Activated B cell treated with CpG ODN at 0.5 μM for 24 hours (primary cell): ENCODE results near the gene WFDC9. TPM values are rescaled to one million over a fixed set of nuclear protein-coding genes. Genes with fewer than 3 reads are reported as not detected.

Experiments used
- ATAC-seq: fragments of 200-7000 bp; cut with Tn5 transposase; one replicate; pipeline ENCODE4 v1.10.0; 2021; ENCODE audit warnings: low read depth, mild to moderate bottlenecking, moderate library complexity
- CTCF ChIA-PET: fragments of 350-600 bp; sonication (Branson Sonifier 250); formaldehyde crosslinking; loops from one replicate; lab custom pipeline; 2021; ENCODE audit warnings: antibody characterized with exemption; lab: Charles Lee
- POLR2A ChIA-PET: fragments of 350-600 bp; sonication (Branson Sonifier 250); formaldehyde crosslinking; loops from one replicate; lab custom pipeline; 2021; ENCODE audit warnings: antibody characterized with exemption; lab: Charles Lee
- DNase-seq: peaks from one replicate; pipeline ENCODE4 v3.0.0; 2022
- H3K27ac Mint-ChIP-seq: one replicate; pipeline ENCODE4 v1.8.0; 2020; ENCODE audit warnings: mixed read lengths
- H3K27me3 Mint-ChIP-seq: one replicate; pipeline ENCODE4 v1.8.0; 2021; ENCODE audit warnings: mixed read lengths
- H3K36me3 Mint-ChIP-seq: one replicate; pipeline ENCODE4 v1.8.0; 2021; ENCODE audit warnings: low read depth, mixed read lengths
- H3K4me1 Mint-ChIP-seq: one replicate; pipeline ENCODE4 v1.8.0; 2021; ENCODE audit warnings: mixed read lengths
- H3K4me3 Mint-ChIP-seq: one replicate; pipeline ENCODE4 v1.8.0; 2020; ENCODE audit warnings: mild to moderate bottlenecking, mixed read lengths
- H3K9me3 Mint-ChIP-seq: one replicate; pipeline ENCODE4 v1.8.0; 2020; ENCODE audit warnings: mixed read lengths
- intact Hi-C: fragments of 100-400 bp; cut with micrococcal nuclease; formaldehyde crosslinking; loops from one replicate; pipeline ENCODE4 v1.15.1; 2024
- total RNA-seq: library from RNA; stranded (reverse); gene quantifications from 2 replicates; pipeline ENCODE4 v1.2.3, GENCODE V29; 2022
- TF ChIP-seq, protein P1 (sequence below): fragments of 200-600 bp; IDR thresholded peaks from one replicate; pipeline ENCODE4 v1.8.0; 2022; ENCODE audit warnings: antibody characterized with exemption, mild to moderate bottlenecking

WFDC9 gene
- total RNA-seq, 1 donor from 2014 or later: not detected

DNA sequence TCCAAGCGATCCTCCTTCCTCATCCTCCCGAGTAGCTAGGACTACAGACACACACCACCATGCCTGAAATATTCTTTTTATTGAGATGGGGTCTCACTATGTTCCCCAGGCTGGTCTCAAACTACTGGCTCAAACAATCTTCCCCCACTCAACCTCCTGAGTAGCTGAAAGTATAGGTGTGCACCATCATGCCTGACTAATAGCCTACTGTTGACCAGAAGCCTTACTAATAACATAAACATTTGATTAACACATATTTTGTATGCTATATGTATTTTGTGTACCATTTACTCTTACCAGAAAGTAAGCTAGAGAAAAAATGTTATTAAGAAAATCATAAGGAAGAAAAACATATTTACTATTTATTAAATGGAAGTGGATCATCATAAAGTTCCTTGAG, 13.5 kb downstream of the WFDC9 start:
- peaks cover 4% of the 10 kb centered on the region for H3K9me3 Mint-ChIP-seq
- peaks cover 12% of the 10 kb centered on the region for H3K27me3 Mint-ChIP-seq
- no peak for DNase-seq
- no peak for ATAC-seq
- no peak overlapping the region for H3K4me3 Mint-ChIP-seq
- CTCF ChIA-PET: interaction anchor here (0.6 kb wide), 1 partner anchor 1464 kb away, joined by 3 read pairs; no protein-coding TSS in a partner anchor
- TF ChIP-seq, protein P1, sequence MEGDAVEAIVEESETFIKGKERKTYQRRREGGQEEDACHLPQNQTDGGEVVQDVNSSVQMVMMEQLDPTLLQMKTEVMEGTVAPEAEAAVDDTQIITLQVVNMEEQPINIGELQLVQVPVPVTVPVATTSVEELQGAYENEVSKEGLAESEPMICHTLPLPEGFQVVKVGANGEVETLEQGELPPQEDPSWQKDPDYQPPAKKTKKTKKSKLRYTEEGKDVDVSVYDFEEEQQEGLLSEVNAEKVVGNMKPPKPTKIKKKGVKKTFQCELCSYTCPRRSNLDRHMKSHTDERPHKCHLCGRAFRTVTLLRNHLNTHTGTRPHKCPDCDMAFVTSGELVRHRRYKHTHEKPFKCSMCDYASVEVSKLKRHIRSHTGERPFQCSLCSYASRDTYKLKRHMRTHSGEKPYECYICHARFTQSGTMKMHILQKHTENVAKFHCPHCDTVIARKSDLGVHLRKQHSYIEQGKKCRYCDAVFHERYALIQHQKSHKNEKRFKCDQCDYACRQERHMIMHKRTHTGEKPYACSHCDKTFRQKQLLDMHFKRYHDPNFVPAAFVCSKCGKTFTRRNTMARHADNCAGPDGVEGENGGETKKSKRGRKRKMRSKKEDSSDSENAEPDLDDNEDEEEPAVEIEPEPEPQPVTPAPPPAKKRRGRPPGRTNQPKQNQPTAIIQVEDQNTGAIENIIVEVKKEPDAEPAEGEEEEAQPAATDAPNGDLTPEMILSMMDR: no peak
- intact Hi-C loops: no loop called here
- POLR2A ChIA-PET: no interaction called here
- H3K36me3 Mint-ChIP-seq: no peaks in the 10 kb centered on the region
- H3K4me1 Mint-ChIP-seq: no peaks in the 10 kb centered on the region
- H3K27ac Mint-ChIP-seq: no peak overlapping the region

DNA sequence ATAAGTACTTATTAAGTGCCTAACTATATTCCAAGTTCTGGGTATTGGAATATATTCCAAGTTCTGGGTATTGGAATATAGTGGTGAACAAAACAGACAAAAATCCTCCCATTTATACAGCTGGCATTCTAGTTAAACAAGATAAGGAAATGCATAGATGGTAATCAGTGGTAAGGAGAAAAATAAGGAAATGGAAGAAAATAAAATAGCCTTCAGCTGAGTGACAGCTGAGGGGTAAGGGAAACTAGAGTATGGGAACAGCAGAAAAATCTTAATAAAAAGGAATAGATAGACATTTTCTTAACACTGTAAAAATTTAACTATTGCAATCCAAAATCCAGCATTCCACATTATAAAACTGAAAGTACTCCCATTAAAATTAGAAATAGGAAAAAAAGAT, 18.8 kb downstream of the WFDC9 start:
- ATAC-seq (no peak), DNase-seq (no peak)
- CTCF ChIA-PET: interaction anchor here (1.1 kb wide), 1 partner anchor 20 kb away, joined by 3 read pairs; no protein-coding TSS in a partner anchor
- H3K4me3 Mint-ChIP-seq: no peak overlapping the region
- no peaks in the 10 kb centered on the region for H3K36me3 Mint-ChIP-seq
- H3K4me1 Mint-ChIP-seq: no peaks in the 10 kb centered on the region
- peaks cover 1% of the 10 kb centered on the region for H3K9me3 Mint-ChIP-seq
- H3K27ac Mint-ChIP-seq: no peak overlapping the region
- H3K27me3 Mint-ChIP-seq: peaks cover 30% of the 10 kb centered on the region
- intact Hi-C loops: no loop called here
- TF ChIP-seq, protein P1: no peak
- POLR2A ChIA-PET: no interaction called here

DNA sequence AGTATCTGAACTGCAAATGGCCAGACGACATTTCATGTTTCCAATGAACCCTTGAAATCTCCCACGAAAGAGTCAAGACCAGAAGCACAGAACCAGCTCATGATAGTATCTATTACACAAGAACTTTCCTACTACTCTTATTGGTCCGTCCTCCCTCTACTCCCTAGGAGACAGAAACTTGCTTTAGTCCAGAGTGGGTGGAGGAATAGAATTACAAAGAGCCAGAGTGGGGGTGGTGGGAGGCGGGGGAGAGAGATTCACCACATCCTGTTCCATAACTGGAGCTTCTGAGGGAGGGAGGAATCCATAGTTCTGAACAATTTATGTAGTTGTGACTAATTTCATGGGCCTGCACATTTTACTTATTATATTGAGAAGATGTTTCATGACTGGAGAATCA, 20.0 kb downstream of the WFDC9 start:
- Mint-ChIP-seq H3K36me3 (no peaks in the 10 kb centered on the region), H3K4me1 (no peaks in the 10 kb centered on the region), H3K9me3 (peaks cover 6% of the 10 kb centered on the region), H3K27ac (no peak overlapping the region), H3K27me3 (peaks cover 32% of the 10 kb centered on the region), H3K4me3 (no peak overlapping the region)
- ChIA-PET CTCF (no interaction called here), POLR2A (no interaction called here)
- DNase-seq: no peak
- no peak for ATAC-seq
- intact Hi-C loops: no loop called here
- TF ChIP-seq, protein P1: no peak

DNA sequence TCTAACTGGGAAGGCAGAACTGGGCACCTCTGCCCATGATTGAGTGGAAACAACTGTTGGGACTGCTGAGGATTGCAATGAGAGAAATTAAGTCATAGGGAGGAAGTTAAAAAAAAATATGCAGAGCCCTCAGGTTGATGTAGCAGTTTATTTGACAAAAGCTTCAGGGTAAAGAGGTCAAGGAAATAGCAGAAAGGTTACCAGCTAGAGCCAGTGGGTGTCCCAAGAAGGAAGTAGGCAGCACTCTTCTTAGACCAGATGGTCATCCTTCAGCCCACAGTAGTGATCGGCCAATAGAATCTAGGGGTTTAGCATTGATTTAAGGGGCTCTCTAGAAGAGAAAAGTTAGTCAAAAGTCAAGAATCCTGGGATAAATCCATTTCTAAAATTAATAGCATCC, 23.3 kb downstream of the WFDC9 start:
- H3K4me1 Mint-ChIP-seq: no peaks in the 10 kb centered on the region
- CTCF ChIA-PET: no interaction called here
- H3K9me3 Mint-ChIP-seq: peaks cover 10% of the 10 kb centered on the region

DNA sequence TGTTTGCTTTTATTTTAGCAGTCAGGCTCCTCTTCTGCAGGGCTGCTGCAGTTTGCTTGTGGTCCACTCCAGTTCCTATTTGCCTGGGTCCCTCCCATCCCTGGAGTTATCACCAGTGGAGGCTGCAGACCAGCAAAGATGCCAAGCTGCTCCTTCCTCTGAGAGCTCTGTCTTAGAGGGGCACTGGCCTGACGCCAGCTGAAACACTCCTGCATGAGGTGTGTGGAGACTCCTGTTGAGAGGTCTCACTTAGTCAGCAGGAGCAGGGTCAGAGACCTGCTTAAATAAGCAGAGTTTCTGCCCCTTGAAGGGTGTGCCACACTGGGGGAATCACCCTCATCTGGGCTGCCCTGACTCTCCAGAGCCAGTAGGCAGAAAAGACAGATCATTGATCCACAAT, 35.8 kb downstream of the WFDC9 start:
- no peaks in the 10 kb centered on the region for H3K4me1 Mint-ChIP-seq
- DNase-seq (no peak), ATAC-seq (no peak)
- no peaks in the 10 kb centered on the region for H3K36me3 Mint-ChIP-seq
- H3K27ac Mint-ChIP-seq: no peak overlapping the region
- H3K9me3 Mint-ChIP-seq: no peaks in the 10 kb centered on the region
- peaks cover 34% of the 10 kb centered on the region for H3K27me3 Mint-ChIP-seq
- POLR2A ChIA-PET: no interaction called here
- CTCF ChIA-PET: interaction anchor here (1.0 kb wide), 1 partner anchor 176 kb away, joined by 3 read pairs; no protein-coding TSS in a partner anchor
- H3K4me3 Mint-ChIP-seq: no peak overlapping the region
- TF ChIP-seq, protein P1: no peak
- intact Hi-C loops: no loop called here

More for the DNA sequence above, 23.3 kb downstream of the WFDC9 start:
- ATAC-seq: no peak
- POLR2A ChIA-PET: no interaction called here
- intact Hi-C loops: no loop called here
- Mint-ChIP-seq H3K4me3 (no peak overlapping the region), H3K36me3 (no peaks in the 10 kb centered on the region), H3K27ac (no peak overlapping the region), H3K27me3 (peaks cover 37% of the 10 kb centered on the region)
- DNase-seq: no peak
- TF ChIP-seq, protein P1: no peak
